PC-3 (cell line): Measurements from ENCODE around the gene RELL1. TPM values are rescaled to one million over a fixed set of nuclear protein-coding genes. Genes with fewer than 3 reads are reported as not detected.
A peak's percentile ranks its signal among the peaks of the same experiment; 100 is the strongest.

Source experiments
- ATAC-seq: fragments of 200-7000 bp; cut with Tn5 transposase; 2 replicates; pipeline ENCODE4 v1.9.1; 2020; ENCODE audit warnings: mild to moderate bottlenecking, moderate library complexity
- BruUV-seq: library from RNA; stranded (reverse); fragments of 400-500 nt; replicated peaks from 2 replicates; lab custom pipeline; 2021; lab: Mats Ljungman, UMichigan
- CTCF ChIA-PET: fragments of 300-600 bp; sonication (Branson Sonifier 250); formaldehyde crosslinking; loops from one replicate; lab custom pipeline; 2022; ENCODE audit warnings: antibody characterized with exemption; lab: Charles Lee
- POLR2A ChIA-PET: fragments of 300-600 bp; sonication (Branson Sonifier 250); formaldehyde crosslinking; loops from one replicate; lab custom pipeline; 2022; ENCODE audit warnings: antibody characterized with exemption; ENCODE audit not compliant: unreplicated experiment; lab: Charles Lee
- DNase-seq: peaks from one replicate; pipeline ENCODE4 v3.0.0-alpha.2; 2015
- H2AFZ ChIP-seq: fragments of 300-600 bp; sonication (generic); 2 replicates; pipeline ENCODE4 v1.6.0; 2016; ENCODE audit warnings: antibody characterized with exemption, low read length
- H3F3A ChIP-seq: fragments of 300-600 bp; sonication (generic); one replicate; pipeline ENCODE4 v1.6.0; 2017; ENCODE audit warnings: antibody characterized with exemption, low read length, control low read depth, mild to moderate bottlenecking; ENCODE audit not compliant: unreplicated experiment
- H3K27ac ChIP-seq: fragments of 300-600 bp; sonication (generic); 2 replicates; pipeline ENCODE4 v1.5.1; 2016; ENCODE audit warnings: mild to moderate bottlenecking, low read length
- H3K27me3 ChIP-seq: fragments of 300-600 bp; sonication (generic); 2 replicates; pipeline ENCODE4 v1.6.1; 2016; ENCODE audit warnings: low read length, mixed read lengths
- H3K36me3 ChIP-seq: fragments of 300-600 bp; sonication (generic); 2 replicates; pipeline ENCODE4 v1.6.1; 2016; ENCODE audit warnings: low read depth, mixed run types, low read length, mixed read lengths
- H3K4me1 ChIP-seq: fragments of 300-600 bp; sonication (generic); 2 replicates; pipeline ENCODE4 v1.5.1; 2016; ENCODE audit warnings: low read length; ENCODE audit not compliant: insufficient read depth
- H3K4me2 ChIP-seq: fragments of 300-600 bp; sonication (generic); 2 replicates; pipeline ENCODE4 v1.6.0; 2016; ENCODE audit warnings: low read length
- H3K4me3 ChIP-seq: fragments of 300-600 bp; sonication (generic); 2 replicates; pipeline ENCODE4 v1.5.1; 2016; ENCODE audit warnings: mild to moderate bottlenecking, low read length, mixed read lengths
- H3K79me2 ChIP-seq: fragments of 300-600 bp; sonication (generic); 2 replicates; pipeline ENCODE4 v1.6.1; 2017; ENCODE audit warnings: low read length, mixed read lengths
- H3K9ac ChIP-seq: fragments of 300-600 bp; sonication (generic); 2 replicates; pipeline ENCODE4 v1.6.0; 2016; ENCODE audit warnings: mild to moderate bottlenecking, low read length
- H3K9me2 ChIP-seq: fragments of 300-600 bp; sonication (generic); replicated peaks from 2 replicates; pipeline ENCODE4 v1.6.1; 2016; ENCODE audit warnings: mixed run types, low read length, mixed read lengths
- H3K9me3 ChIP-seq: fragments of 300-600 bp; sonication (generic); 2 replicates; pipeline ENCODE4 v1.6.1; 2016; ENCODE audit warnings: low read length, mixed read lengths
- H4K20me1 ChIP-seq: fragments of 300-600 bp; sonication (generic); 2 replicates; pipeline ENCODE4 v1.6.1; 2016; ENCODE audit warnings: low read length, mixed read lengths
- CTCF ChIP-seq: fragments of 300-600 bp; sonication (generic); conservative IDR thresholded peaks from 2 replicates; pipeline ENCODE4 v1.5.1; 2017; ENCODE audit warnings: antibody characterized with exemption, low read depth, mild to moderate bottlenecking, low read length
- EZH2 ChIP-seq: fragments of 300-600 bp; sonication (generic); IDR thresholded peaks from one replicate; pipeline ENCODE4 v1.6.1; 2017; ENCODE audit warnings: antibody characterized with exemption, mild to moderate bottlenecking, low read length; ENCODE audit not compliant: unreplicated experiment
- EZH2phosphoT487 ChIP-seq: fragments of 300-600 bp; sonication (generic); IDR thresholded peaks from 2 replicates; pipeline ENCODE4 v1.6.1; 2018; ENCODE audit warnings: mild to moderate bottlenecking, antibody characterized with exemption, low read length, borderline replicate concordance
- intact Hi-C: fragments of 100-400 bp; cut with micrococcal nuclease; formaldehyde crosslinking; loops from 2 replicates; pipeline ENCODE4 v1.9.0; 2023
- total RNA-seq: library from RNA; depleted of rRNA; stranded (reverse); fragments of >200 nt; gene quantifications from 2 replicates; pipeline ENCODE4 v1.2.3, GENCODE V29; 2014

RELL1 gene
- total RNA-seq, 1 experiment from 2014 or later = 14.6 TPM

GRCh38 chr4:37653601-37654000 lies 32.6 kb downstream of the RELL1 start:
- intact Hi-C loops = no loop called here
- no peaks in the 10 kb centered on the region for H3K36me3 ChIP-seq
- ChIA-PET CTCF (no interaction called here), POLR2A (interaction anchor here (0.7 kb wide), 2 partner anchors 13 to 33 kb away, joined by 3 to 4 read pairs; partner anchors contain the start of gene RELL1)
- no TSS peak for BruUV-seq
- H2AFZ ChIP-seq = no peak overlapping the region
- no peaks in the 10 kb centered on the region for H3K27me3 ChIP-seq
- H3K9ac ChIP-seq = no peak overlapping the region
- DNase-seq (peak; percentile 72), ATAC-seq (peak; percentile 20; the same call in 1 of the 2 replicates)
- H3F3A ChIP-seq = no peaks in the 10 kb centered on the region
- H3K4me1 ChIP-seq = peaks cover 23% of the 10 kb centered on the region
- H3K9me2 ChIP-seq = no peaks in the 10 kb centered on the region
- 0 out of 2 replicates have a peak overlapping the region, but pooled peaks have one; percentile 29 for H3K4me2 ChIP-seq
- H3K9me3 ChIP-seq = no peaks in the 10 kb centered on the region
- H3K79me2 ChIP-seq = no peaks in the 10 kb centered on the region
- TF ChIP-seq EZH2 = no peak
- no peak for TF ChIP-seq EZH2phosphoT487
- no peak for TF ChIP-seq CTCF
- no peak overlapping the region for H3K4me3 ChIP-seq
- no peak overlapping the region for H3K27ac ChIP-seq
- H4K20me1 ChIP-seq = no peaks in the 10 kb centered on the region

- no peaks in the 10 kb centered on the region for H4K20me1 ChIP-seq
- H3K79me2 ChIP-seq = no peaks in the 10 kb centered on the region
- POLR2A ChIA-PET = no interaction called here
- no peak for DNase-seq
- 0 out of 2 replicates have a peak overlapping the region, but pooled peaks have one; percentile 29 for H3K4me2 ChIP-seq
- H3K4me3 ChIP-seq = no peak overlapping the region
- TF ChIP-seq EZH2phosphoT487 = no peak
- no peak for TF ChIP-seq CTCF
- TF ChIP-seq EZH2 = no peak
- CTCF ChIA-PET = no interaction called here
- no peaks in the 10 kb centered on the region for H3F3A ChIP-seq
- no peak overlapping the region for H2AFZ ChIP-seq
- BruUV-seq = no TSS peak
- no peaks in the 10 kb centered on the region for H3K27me3 ChIP-seq
- H3K27ac ChIP-seq = no peak overlapping the region
- intact Hi-C loops = no loop called here
- H3K4me1 ChIP-seq = peaks cover 28% of the 10 kb centered on the region
- H3K36me3 ChIP-seq = no peaks in the 10 kb centered on the region
- no peaks in the 10 kb centered on the region for H3K9me3 ChIP-seq
- no peak overlapping the region for H3K9ac ChIP-seq
- no peak for ATAC-seq
- no peaks in the 10 kb centered on the region for H3K9me2 ChIP-seq
Observed at GRCh38 chr4:37652747-37653527, 33.2 kb downstream of the RELL1 start.
